HL-60/S4 treated with retinoic acid at 250 ng/mL for 4 days and 3 days (cell line): ENCODE data around the gene STRC.
"Not testable (repeated sequence)": the region's sequence is repeated elsewhere in the genome, so short reads cannot be mapped to it uniquely, and the experiment has no call there.

Experiments used
- in situ Hi-C: fragments of 300-500 bp; cut with MboI; formaldehyde crosslinking; loops from 2 replicates; pipeline ENCODE4 v1.7.0; 2022; ENCODE audit warnings: low sequenced_read_pairs

The STRC gene

DNA sequence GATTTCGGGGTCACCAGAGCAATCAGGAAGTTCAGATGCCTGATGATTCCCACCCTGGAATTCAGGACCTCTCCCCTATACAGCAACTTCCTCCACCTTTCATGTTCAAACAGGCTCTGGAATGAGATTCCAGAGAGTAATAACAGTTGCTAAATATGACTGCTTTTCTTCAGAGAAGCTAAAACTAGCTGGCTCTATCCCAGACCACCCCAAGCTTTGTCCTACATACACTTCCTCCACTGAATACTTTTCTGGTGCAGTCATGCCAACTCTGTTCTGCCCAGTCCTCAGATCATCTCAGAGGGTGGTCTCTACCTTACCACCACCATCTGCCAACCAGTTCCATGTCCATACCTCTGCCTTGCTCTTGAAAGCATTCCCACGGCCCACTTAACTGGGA lies 52.0 kb downstream of the STRC start:
- in situ Hi-C loops = not testable (repeated sequence)

GRCh38 chr15:43563793-43564192 lies 54.8 kb downstream of the STRC start:
- in situ Hi-C loops = not testable (repeated sequence)

DNA sequence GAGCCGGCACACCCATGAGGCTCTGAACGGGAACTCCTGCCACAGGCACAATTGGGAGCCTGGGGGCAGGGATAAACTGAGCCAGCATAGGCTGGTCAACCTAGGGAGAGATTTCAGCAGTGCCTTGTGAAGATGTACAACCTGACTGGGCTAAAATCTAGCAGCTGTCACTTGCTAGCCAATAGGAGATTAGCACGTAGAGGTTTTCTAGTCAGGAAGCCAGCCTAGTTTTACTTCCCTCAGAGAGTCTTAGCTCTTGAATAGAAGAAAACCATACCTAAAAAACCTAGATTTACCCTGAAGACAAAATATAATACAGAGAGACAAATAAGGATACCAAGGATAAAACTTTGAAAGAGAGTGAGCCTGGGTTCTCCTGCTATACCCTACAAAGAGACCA lies 55.8 kb downstream of the STRC start:
- in situ Hi-C loops = not testable (repeated sequence)

- in situ Hi-C loops = no loop called here
Measured at GRCh38 chr15:43552986-43553385, 65.6 kb downstream of the STRC start.

DNA sequence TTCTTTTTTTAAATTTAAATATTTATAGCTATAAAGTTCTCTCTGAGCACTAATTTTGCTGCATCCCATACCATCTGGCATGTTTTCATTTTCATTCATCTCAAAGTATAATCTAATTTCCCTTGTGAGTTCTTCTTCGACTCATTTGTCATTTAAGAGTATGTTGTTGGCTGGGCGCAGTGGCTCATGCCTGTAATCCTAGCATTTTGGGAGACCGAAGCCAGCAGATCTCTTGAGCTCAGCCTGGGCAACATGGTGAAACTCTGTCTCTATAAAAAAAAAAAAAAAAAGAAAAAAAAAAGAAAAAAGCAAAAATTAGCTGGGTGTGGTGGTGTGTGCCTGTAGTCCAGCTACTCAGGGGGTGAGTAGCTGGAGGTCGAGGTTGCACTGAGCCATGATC lies 66.3 kb downstream of the STRC start:
- in situ Hi-C loops = no loop called here

DNA sequence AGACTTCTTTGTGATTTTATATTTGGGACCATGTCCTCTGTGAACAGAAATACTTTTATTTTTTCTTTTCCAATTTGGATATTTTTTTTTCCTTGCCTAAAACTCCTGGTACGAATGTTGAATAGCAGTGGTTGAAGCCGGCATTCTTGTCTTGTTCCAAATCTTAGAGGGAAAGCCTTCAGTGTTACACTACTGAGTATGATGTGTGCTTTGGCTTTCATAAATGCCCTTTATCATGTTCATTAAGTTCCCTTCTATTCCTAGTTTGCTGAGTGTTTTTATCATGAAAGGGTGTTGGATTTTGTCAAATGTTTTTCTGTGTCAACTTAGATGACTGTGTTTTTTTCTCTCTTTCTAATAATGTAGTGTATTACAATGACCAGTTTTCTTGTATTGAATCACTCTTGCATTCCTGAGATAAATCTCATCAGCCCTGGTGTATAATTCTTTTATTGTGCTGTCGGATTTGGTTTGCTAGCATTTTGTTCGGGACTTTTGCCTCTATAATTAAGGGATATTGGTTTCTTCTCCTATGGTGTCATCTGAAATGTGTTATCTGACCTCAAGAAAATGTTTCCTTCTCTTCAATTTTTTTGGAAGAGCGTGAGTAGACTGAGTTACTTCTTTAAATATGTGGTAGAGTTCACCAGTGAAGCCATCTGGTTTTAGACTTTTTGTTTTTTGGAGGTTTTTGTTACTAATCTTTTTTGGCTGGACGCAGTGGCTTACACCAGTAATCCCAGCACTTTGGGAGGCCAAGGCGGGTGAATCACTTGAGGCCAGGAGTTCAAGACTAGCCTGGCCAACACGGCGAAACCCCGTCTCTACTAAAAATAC lies 67.9 kb downstream of the STRC start:
- in situ Hi-C loops = no loop called here
